GM12891 (cell line): ENCODE data around the gene LARGE2.

Experiments used
- PAX5 ChIP-seq: IDR thresholded peaks from 2 replicates; pipeline ENCODE4 v1.6.1; 2011; ENCODE audit warnings: low read length, moderate library complexity, mild to moderate bottlenecking; ENCODE audit not compliant: insufficient read depth, severe bottlenecking
- POLR2A ChIP-seq: IDR thresholded peaks from 2 replicates; pipeline ENCODE4 v1.6.1; 2011; ENCODE audit warnings: low read depth, low read length, control low read depth
- POLR2AphosphoS5 ChIP-seq: IDR thresholded peaks from 2 replicates; pipeline ENCODE4 v1.6.1; 2011; ENCODE audit warnings: low read depth, low read length, control low read depth
- POU2F2 ChIP-seq: IDR thresholded peaks from 2 replicates; pipeline ENCODE4 v1.6.1; 2011; ENCODE audit warnings: low read depth, mild to moderate bottlenecking, control low read depth, low read length, moderate library complexity
- TAF1 ChIP-seq: IDR thresholded peaks from 2 replicates; pipeline ENCODE4 v1.6.1; 2011; ENCODE audit warnings: low read depth, low read length, control low read depth

- no peak for TF ChIP-seq POLR2A
- TF ChIP-seq POLR2AphosphoS5: no peak
- no peak for TF ChIP-seq TAF1
- no peak for TF ChIP-seq PAX5
- no peak for TF ChIP-seq POU2F2
These were observed 7.1 kb downstream of the LARGE2 start for GRCh38 chr11:45929486-45930030.
